ENCODE measurements around the gene ILKAP. TPM values are rescaled to one million over a fixed set of nuclear protein-coding genes. Genes with fewer than 3 reads are reported as not detected.

ILKAP gene
- polyA plus RNA-seq, 1 of the 3 experiments (the other 2 are of a cell fraction), result 49.2 TPM

GRCh38 chr2:238158018-238158508 lies 45.4 kb downstream of the ILKAP start (continued):
- TF ChIP-seq JUND (IDR thresholded peaks at IDR 0.05), result no peak

- no peak overlapping the region for H3K27ac ChIP-seq (ENCODE audit: low read depth in 2 of 2, low read length in 1 of 2)
- no peaks in the 10 kb centered on the region for H3K9me3 ChIP-seq
- CTCF ChIA-PET, result no interaction called here
- H3K79me2 ChIP-seq (ENCODE audit: insufficient read depth), result no peaks in the 10 kb centered on the region
- no peak overlapping the region for H3K9ac ChIP-seq
- POLR2A ChIA-PET, result no interaction called here
- no peaks in the 10 kb centered on the region for H3F3A ChIP-seq (replicated peaks; ENCODE audit: insufficient read depth)
- TF ChIP-seq USF2 (IDR thresholded peaks at IDR 0.05; ENCODE audit: borderline replicate concordance, low read depth, low read length), result no peak
- no peak for TF ChIP-seq YY1 (IDR thresholded peaks at IDR 0.05; ENCODE audit: low read depth)
- TF ChIP-seq TEAD4 (IDR thresholded peaks at IDR 0.05; ENCODE audit: borderline replicate concordance, insufficient read depth), result no peak
- TF ChIP-seq USF1 (IDR thresholded peaks at IDR 0.05; ENCODE audit: borderline replicate concordance, low read depth), result no peak
- TF ChIP-seq TCF12 (IDR thresholded peaks at IDR 0.05), result no peak
- no peak for TF ChIP-seq FOSL2 (IDR thresholded peaks at IDR 0.05; ENCODE audit: borderline replicate concordance, low read depth)
- TF ChIP-seq JUND (IDR thresholded peaks at IDR 0.05), result no peak
- TF ChIP-seq FOXM1 (IDR thresholded peaks at IDR 0.05; ENCODE audit: low read depth), result no peak
- no peak for TF ChIP-seq MXI1 (IDR thresholded peaks at IDR 0.05; ENCODE audit: low read depth, low read length)
- no peak for TF ChIP-seq FOXJ3 (CRISPR knock-in tag; IDR thresholded peaks at IDR 0.05)
- peaks cover 0 to 2% of the 10 kb centered on the region in 2 experiments; a peak in 1 of 4 replicates for H3K4me1 ChIP-seq (ENCODE audit: control insufficient read depth in 1 of 2, insufficient read depth in 2 of 2, low read depth in 1 of 2, low read length in 1 of 2)
- no peak overlapping the region for H3K4me2 ChIP-seq
- no peaks in the 10 kb centered on the region for H3K9me2 ChIP-seq
- WGBS (ENCODE audit: low lambda C conversion rate), result 81% methylated on average over 14 of the region's 14 CpGs
- no peaks in the 10 kb centered on the region for H4K20me1 ChIP-seq (ENCODE audit: insufficient read depth)
- no peak for DNase-seq
- H2AFZ ChIP-seq (ENCODE audit: low read depth), result no peak overlapping the region
- H3K4me3 ChIP-seq (ENCODE audit: low read depth in 2 of 2, low read length in 1 of 2), result no peak overlapping the region
- no peaks in the 10 kb centered on the region for H3K36me3 ChIP-seq (replicated peaks in 1 of 2; ENCODE audit: control insufficient read depth in 1 of 2, insufficient read depth in 2 of 2, low read length in 1 of 2)
- H3K27me3 ChIP-seq (ENCODE audit: insufficient read depth), result no peaks in the 10 kb centered on the region
These were observed 45.9 kb downstream of the ILKAP start for GRCh38 chr2:238157506-238158017.

GRCh38 chr2:238155761-238156694 lies 47.5 kb downstream of the ILKAP start:
- no peaks in the 10 kb centered on the region for H3K27me3 ChIP-seq (ENCODE audit: insufficient read depth)
- no peak overlapping the region for H3K4me3 ChIP-seq (ENCODE audit: low read depth in 2 of 2, low read length in 1 of 2)
- no peaks in the 10 kb centered on the region for H3K79me2 ChIP-seq (ENCODE audit: insufficient read depth)
- H3K4me1 ChIP-seq (ENCODE audit: control insufficient read depth in 1 of 2, insufficient read depth in 2 of 2, low read depth in 1 of 2, low read length in 1 of 2), result peaks cover 0 to 2% of the 10 kb centered on the region in 2 experiments; a peak in 1 of 4 replicates
- no peak overlapping the region for H3K27ac ChIP-seq (ENCODE audit: low read depth in 2 of 2, low read length in 1 of 2)
- POLR2A ChIA-PET, result no interaction called here
- H3K9ac ChIP-seq, result no peak overlapping the region
- no peak overlapping the region for H3K4me2 ChIP-seq
- 78% methylated on average over 11 of the region's 18 CpGs for WGBS (ENCODE audit: low lambda C conversion rate)
- H2AFZ ChIP-seq (ENCODE audit: low read depth), result no peak overlapping the region
- H3K36me3 ChIP-seq (replicated peaks in 1 of 2; ENCODE audit: control insufficient read depth in 1 of 2, insufficient read depth in 2 of 2, low read length in 1 of 2), result no peaks in the 10 kb centered on the region
- CTCF ChIA-PET, result no interaction called here
- no peaks in the 10 kb centered on the region for H3K9me2 ChIP-seq
- H3K9me3 ChIP-seq, result no peaks in the 10 kb centered on the region
- no peaks in the 10 kb centered on the region for H4K20me1 ChIP-seq (ENCODE audit: insufficient read depth)
- no peaks in the 10 kb centered on the region for H3F3A ChIP-seq (replicated peaks; ENCODE audit: insufficient read depth)
- DNase-seq, result no peak
- TF ChIP-seq ELF1 (IDR thresholded peaks at IDR 0.05), result no peak
- no peak for TF ChIP-seq NRF1 (IDR thresholded peaks at IDR 0.05; ENCODE audit: low read depth, low read length)
- no peak for TF ChIP-seq POLR2AphosphoS5 (IDR thresholded peaks at IDR 0.05; ENCODE audit: low read depth, low read length)
- TF ChIP-seq MEF2A (IDR thresholded peaks at IDR 0.05; ENCODE audit: borderline replicate concordance, low read depth), result no peak
- no peak for TF ChIP-seq SMC3 (IDR thresholded peaks at IDR 0.05; ENCODE audit: low read depth, low read length)
- no peak for TF ChIP-seq TAF1 (IDR thresholded peaks at IDR 0.05; ENCODE audit: borderline replicate concordance, low read depth, low read length)
- no peak for TF ChIP-seq RAD21 (IDR thresholded peaks at IDR 0.05; ENCODE audit: low read length)
- TF ChIP-seq MXI1 (IDR thresholded peaks at IDR 0.05; ENCODE audit: low read depth, low read length), result no peak
- no peak for TF ChIP-seq EP300 (IDR thresholded peaks at IDR 0.05; ENCODE audit: borderline replicate concordance in 1 of 2, low read depth in 1 of 2, low read length in 1 of 2)
- no peak for TF ChIP-seq SIN3A (IDR thresholded peaks at IDR 0.05; ENCODE audit: borderline replicate concordance, low read depth, low read length)
- no peak for TF ChIP-seq USF1 (IDR thresholded peaks at IDR 0.05; ENCODE audit: borderline replicate concordance, low read depth)
- no peak for TF ChIP-seq USF2 (IDR thresholded peaks at IDR 0.05; ENCODE audit: borderline replicate concordance, low read depth, low read length)
- no peak for TF ChIP-seq RFX5 (IDR thresholded peaks at IDR 0.05; ENCODE audit: low read length)
- no peak for TF ChIP-seq CHD2 (IDR thresholded peaks at IDR 0.05; ENCODE audit: low read length, partially characterized antibody)
- TF ChIP-seq YY1 (IDR thresholded peaks at IDR 0.05; ENCODE audit: low read depth), result no peak

All from SK-N-SH (cell line).